HCT116 (cell line): Measurements from ENCODE around the gene C22orf42.
"Not testable (repeated sequence)": the region's sequence is repeated elsewhere in the genome, so short reads cannot be mapped to it uniquely, and the experiment has no call there.

Experiments
- EGR1 ChIP-seq: IDR thresholded peaks from 2 replicates; pipeline ENCODE4 v1.6.1; 2012; ENCODE audit warnings: low read depth
- FOSL1 ChIP-seq: IDR thresholded peaks from 2 replicates; pipeline ENCODE4 v1.6.1; 2012; ENCODE audit warnings: low read depth
- JUND ChIP-seq: IDR thresholded peaks from 2 replicates; pipeline ENCODE4 v1.6.1; 2012
- POLR2A ChIP-seq: IDR thresholded peaks from 2 replicates; pipeline ENCODE4 v1.7.0; 2011; ENCODE audit warnings: borderline replicate concordance; ENCODE audit not compliant: insufficient read depth, insufficient read length; ENCODE audit errors: extremely low read depth
- POLR2AphosphoS5 ChIP-seq: IDR thresholded peaks from 2 replicates; pipeline ENCODE4 v1.6.1; 2011; ENCODE audit warnings: mild to moderate bottlenecking, low read depth, low read length, moderate library complexity
- SRF ChIP-seq: IDR thresholded peaks from 2 replicates; pipeline ENCODE4 v1.6.1; 2012; ENCODE audit warnings: low read depth
- YY1 ChIP-seq: IDR thresholded peaks from 2 replicates; pipeline ENCODE4 v1.6.1; 2011; ENCODE audit warnings: low read length, low read depth, moderate library complexity, mild to moderate bottlenecking; ENCODE audit not compliant: insufficient replicate concordance; ENCODE audit errors: extremely low read depth
- TF ChIP-seq, protein P1 (sequence below), 3 experiments: fragments of 200-600 bp in 1 of 3; sonication (generic) in 1 of 3; IDR thresholded peaks in 2 of 3; conservative IDR thresholded peaks in 1 of 3; 2 replicates each; pipeline ENCODE4 v1.5.1; 2012 to 2017; ENCODE audit warnings: low read depth in 2 of 3, low read length in 2 of 3, antibody characterized with exemption in 1 of 3, borderline replicate concordance in 1 of 3, control low read depth in 1 of 3, mild to moderate bottlenecking in 1 of 3, mixed read lengths in 1 of 3, mixed run types in 1 of 3, moderate library complexity in 1 of 3; ENCODE audit not compliant: insufficient read depth in 1 of 3
- TF ChIP-seq, protein P2 (sequence below): IDR thresholded peaks from 2 replicates; pipeline ENCODE4 v1.6.1; 2012; ENCODE audit warnings: low read depth
- TF ChIP-seq, protein P3 (sequence below): IDR thresholded peaks from 2 replicates; pipeline ENCODE4 v1.6.1; 2012

DNA sequence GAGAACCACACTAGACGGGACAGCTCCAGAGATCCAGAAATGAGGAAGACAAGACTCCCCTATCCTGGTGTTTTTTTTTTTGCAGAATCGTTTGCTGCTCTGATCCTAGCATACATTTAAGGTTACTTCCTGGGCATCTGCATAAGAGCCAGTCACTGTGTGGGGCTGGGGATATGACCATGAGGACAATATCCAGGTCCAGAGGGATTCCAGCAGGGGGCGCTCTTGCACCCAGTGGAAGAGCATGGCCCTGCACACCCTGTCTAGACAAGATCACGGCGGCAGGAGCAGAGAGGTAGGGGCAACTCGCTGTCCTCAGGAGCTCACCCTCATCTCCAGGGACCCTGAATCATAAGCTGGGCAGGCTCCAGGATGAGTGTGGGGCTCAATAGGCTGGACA is 18.4 kb downstream of the C22orf42 start:
- not testable (repeated sequence) for TF ChIP-seq YY1, JUND, POLR2A, POLR2AphosphoS5, FOSL1, SRF, EGR1
- TF ChIP-seq, protein P1, sequence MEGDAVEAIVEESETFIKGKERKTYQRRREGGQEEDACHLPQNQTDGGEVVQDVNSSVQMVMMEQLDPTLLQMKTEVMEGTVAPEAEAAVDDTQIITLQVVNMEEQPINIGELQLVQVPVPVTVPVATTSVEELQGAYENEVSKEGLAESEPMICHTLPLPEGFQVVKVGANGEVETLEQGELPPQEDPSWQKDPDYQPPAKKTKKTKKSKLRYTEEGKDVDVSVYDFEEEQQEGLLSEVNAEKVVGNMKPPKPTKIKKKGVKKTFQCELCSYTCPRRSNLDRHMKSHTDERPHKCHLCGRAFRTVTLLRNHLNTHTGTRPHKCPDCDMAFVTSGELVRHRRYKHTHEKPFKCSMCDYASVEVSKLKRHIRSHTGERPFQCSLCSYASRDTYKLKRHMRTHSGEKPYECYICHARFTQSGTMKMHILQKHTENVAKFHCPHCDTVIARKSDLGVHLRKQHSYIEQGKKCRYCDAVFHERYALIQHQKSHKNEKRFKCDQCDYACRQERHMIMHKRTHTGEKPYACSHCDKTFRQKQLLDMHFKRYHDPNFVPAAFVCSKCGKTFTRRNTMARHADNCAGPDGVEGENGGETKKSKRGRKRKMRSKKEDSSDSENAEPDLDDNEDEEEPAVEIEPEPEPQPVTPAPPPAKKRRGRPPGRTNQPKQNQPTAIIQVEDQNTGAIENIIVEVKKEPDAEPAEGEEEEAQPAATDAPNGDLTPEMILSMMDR (IDR thresholded peaks at IDR 0.05 in 2 of 3, conservative IDR thresholded peaks at IDR 0.05 in 1 of 3; ENCODE audit: borderline replicate concordance in 1 of 3, insufficient read depth in 1 of 3, low read depth in 2 of 3, low read length in 2 of 3) = peak; percentile 11 to 40 (median 37); a peak in 3 of 6 replicates
- TF ChIP-seq, protein P2, sequence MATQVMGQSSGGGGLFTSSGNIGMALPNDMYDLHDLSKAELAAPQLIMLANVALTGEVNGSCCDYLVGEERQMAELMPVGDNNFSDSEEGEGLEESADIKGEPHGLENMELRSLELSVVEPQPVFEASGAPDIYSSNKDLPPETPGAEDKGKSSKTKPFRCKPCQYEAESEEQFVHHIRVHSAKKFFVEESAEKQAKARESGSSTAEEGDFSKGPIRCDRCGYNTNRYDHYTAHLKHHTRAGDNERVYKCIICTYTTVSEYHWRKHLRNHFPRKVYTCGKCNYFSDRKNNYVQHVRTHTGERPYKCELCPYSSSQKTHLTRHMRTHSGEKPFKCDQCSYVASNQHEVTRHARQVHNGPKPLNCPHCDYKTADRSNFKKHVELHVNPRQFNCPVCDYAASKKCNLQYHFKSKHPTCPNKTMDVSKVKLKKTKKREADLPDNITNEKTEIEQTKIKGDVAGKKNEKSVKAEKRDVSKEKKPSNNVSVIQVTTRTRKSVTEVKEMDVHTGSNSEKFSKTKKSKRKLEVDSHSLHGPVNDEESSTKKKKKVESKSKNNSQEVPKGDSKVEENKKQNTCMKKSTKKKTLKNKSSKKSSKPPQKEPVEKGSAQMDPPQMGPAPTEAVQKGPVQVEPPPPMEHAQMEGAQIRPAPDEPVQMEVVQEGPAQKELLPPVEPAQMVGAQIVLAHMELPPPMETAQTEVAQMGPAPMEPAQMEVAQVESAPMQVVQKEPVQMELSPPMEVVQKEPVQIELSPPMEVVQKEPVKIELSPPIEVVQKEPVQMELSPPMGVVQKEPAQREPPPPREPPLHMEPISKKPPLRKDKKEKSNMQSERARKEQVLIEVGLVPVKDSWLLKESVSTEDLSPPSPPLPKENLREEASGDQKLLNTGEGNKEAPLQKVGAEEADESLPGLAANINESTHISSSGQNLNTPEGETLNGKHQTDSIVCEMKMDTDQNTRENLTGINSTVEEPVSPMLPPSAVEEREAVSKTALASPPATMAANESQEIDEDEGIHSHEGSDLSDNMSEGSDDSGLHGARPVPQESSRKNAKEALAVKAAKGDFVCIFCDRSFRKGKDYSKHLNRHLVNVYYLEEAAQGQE = not testable (repeated sequence)
- TF ChIP-seq, protein P3, sequence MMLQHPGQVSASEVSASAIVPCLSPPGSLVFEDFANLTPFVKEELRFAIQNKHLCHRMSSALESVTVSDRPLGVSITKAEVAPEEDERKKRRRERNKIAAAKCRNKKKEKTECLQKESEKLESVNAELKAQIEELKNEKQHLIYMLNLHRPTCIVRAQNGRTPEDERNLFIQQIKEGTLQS = not testable (repeated sequence)
